Stomach (tissue), 9 donors: ENCODE data around the gene RABAC1. TPM values are rescaled to one million over a fixed set of nuclear protein-coding genes. Genes with fewer than 3 reads are reported as not detected.

Source experiments
- DNase-seq, 2 donors: peaks; one replicate each; pipeline versions ENCODE4 v3.0.0 to v3.0.0-alpha.2; 2013 to 2019
- H3K27ac ChIP-seq, 5 donors: fragments of 200-600 bp in 4 of 5; sonication (generic) in 4 of 5; one replicate each; pipeline ENCODE4 v1.5.1; 2013 to 2019; ENCODE audit warnings: mild to moderate bottlenecking in 1 of 5, moderate library complexity in 1 of 5
- H3K27me3 ChIP-seq, 3 donors: fragments of 200-600 bp; sonication (generic); one replicate each; pipeline ENCODE4 v1.5.1; 2017 to 2019; ENCODE audit warnings: mixed run types in 1 of 3
- H3K36me3 ChIP-seq, 4 donors: fragments of 200-600 bp; sonication (generic); 1 replicate in 3 of 4; 2 replicates in 1 of 4; pipeline ENCODE4 v1.5.1; 2016 to 2019
- H3K4me1 ChIP-seq, 4 donors: fragments of 200-600 bp; sonication (generic); one replicate each; pipeline ENCODE4 v1.5.1; 2016 to 2019
- H3K4me3 ChIP-seq, 4 donors: fragments of 200-600 bp; sonication (generic) in 3 of 4; one replicate each; pipeline ENCODE4 v1.5.1; 2016 to 2019; ENCODE audit warnings: mild to moderate bottlenecking in 1 of 4
- H3K9me3 ChIP-seq, 4 donors: fragments of 200-600 bp; sonication (generic); one replicate each; pipeline ENCODE4 v1.5.1; 2016 to 2019
- CTCF ChIP-seq, 7 experiments: fragments of 450-650 bp in 4 of 7; fragments of 200-600 bp in 3 of 7; sonication (generic) in 3 of 7; IDR thresholded peaks; one replicate each; pipeline ENCODE4 v1.5.1; 2016 to 2019; ENCODE audit warnings: antibody characterized with exemption in 7 of 7, control low read depth in 2 of 7, mild to moderate bottlenecking in 1 of 7
- EP300 ChIP-seq: sonication (generic); formaldehyde crosslinking; IDR thresholded peaks from one replicate; pipeline ENCODE4 v1.6.1; 2017; ENCODE audit warnings: antibody characterized with exemption
- POLR2A ChIP-seq, 4 donors: fragments of 450-650 bp; IDR thresholded peaks; one replicate each; pipeline ENCODE4 v1.6.1; 2016; ENCODE audit warnings: antibody characterized with exemption in 4 of 4, control low read depth in 2 of 4, mild to moderate bottlenecking in 1 of 4, moderate library complexity in 1 of 4
- POLR2AphosphoS5 ChIP-seq, 3 donors: sonication (generic); formaldehyde crosslinking; IDR thresholded peaks; one replicate each; pipeline ENCODE4 v1.6.1; 2016; ENCODE audit warnings: antibody characterized with exemption in 3 of 3
- WGBS, 5 donors: extraction: QIAGEN DNeasy Blood & Tissue Kit in 3 of 5; methylation state at CpG; one replicate each; pipeline versions ENCODE4 v1.1.5 to v1.1.7; 2013 to 2018; 5-methylcytosine and 5-hydroxymethylcytosine counted together
- intact Hi-C: fragments of 100-400 bp; cut with DNase I; formaldehyde crosslinking; loops from one replicate; pipeline ENCODE4 v1.15.1; 2023; ENCODE audit warnings: low total_unique reads
- polyA plus RNA-seq, 3 donors: library from polyadenylated mRNA; stranded (reverse); fragments of 200-250 nt; gene quantifications; one replicate each; pipeline ENCODE4 v1.2.3, GENCODE V29; 2013
- total RNA-seq, 5 donors: library from RNA; depleted of rRNA; stranded (reverse); fragments of >200 nt; gene quantifications; one replicate each; pipeline versions ENCODE4 v1.1.0 to v1.2.3, GENCODE V29; 2014 to 2016
- donor health status: healthy with polysubstance abuse.
- donor health status: Bipolar disorder and iron deficiency.
- donor health status: healthy.

The RABAC1 gene
- total and polyA plus RNA-seq, 8 donors: 44.6 to 499 (median 132) TPM

- H3K9me3 ChIP-seq: no peaks in the 10 kb centered on the region
- no peak for TF ChIP-seq EP300
- no peak for TF ChIP-seq POLR2AphosphoS5 (IDR thresholded peaks at IDR 0.05)
- no peak for TF ChIP-seq POLR2A (IDR thresholded peaks at IDR 0.05)
- TF ChIP-seq CTCF (IDR thresholded peaks at IDR 0.05): no peak
- peaks cover 0 to 14% (median 7%) of the 10 kb centered on the region in 4 donors for H3K36me3 ChIP-seq
- intact Hi-C loops: no loop called here
- H3K27me3 ChIP-seq: peaks cover 4 to 61% (median 44%) of the 10 kb centered on the region in 3 donors
- no peak overlapping the region for H3K27ac ChIP-seq
- 74 to 81% (median 76%) methylated on average over 18 to 21 of the region's 21 CpGs for WGBS, 5 donors
- H3K4me3 ChIP-seq: no peak overlapping the region
- no peak for DNase-seq
- H3K4me1 ChIP-seq: peaks cover under 1 to 4% (median 4%) of the 10 kb centered on the region in 4 donors
Measured at GRCh38 chr19:42003506-42004294, 44.6 kb upstream of the RABAC1 start.

- DNase-seq: no peak
Measured at GRCh38 chr19:41999878-42000208, 40.7 kb upstream of the RABAC1 start.

DNA sequence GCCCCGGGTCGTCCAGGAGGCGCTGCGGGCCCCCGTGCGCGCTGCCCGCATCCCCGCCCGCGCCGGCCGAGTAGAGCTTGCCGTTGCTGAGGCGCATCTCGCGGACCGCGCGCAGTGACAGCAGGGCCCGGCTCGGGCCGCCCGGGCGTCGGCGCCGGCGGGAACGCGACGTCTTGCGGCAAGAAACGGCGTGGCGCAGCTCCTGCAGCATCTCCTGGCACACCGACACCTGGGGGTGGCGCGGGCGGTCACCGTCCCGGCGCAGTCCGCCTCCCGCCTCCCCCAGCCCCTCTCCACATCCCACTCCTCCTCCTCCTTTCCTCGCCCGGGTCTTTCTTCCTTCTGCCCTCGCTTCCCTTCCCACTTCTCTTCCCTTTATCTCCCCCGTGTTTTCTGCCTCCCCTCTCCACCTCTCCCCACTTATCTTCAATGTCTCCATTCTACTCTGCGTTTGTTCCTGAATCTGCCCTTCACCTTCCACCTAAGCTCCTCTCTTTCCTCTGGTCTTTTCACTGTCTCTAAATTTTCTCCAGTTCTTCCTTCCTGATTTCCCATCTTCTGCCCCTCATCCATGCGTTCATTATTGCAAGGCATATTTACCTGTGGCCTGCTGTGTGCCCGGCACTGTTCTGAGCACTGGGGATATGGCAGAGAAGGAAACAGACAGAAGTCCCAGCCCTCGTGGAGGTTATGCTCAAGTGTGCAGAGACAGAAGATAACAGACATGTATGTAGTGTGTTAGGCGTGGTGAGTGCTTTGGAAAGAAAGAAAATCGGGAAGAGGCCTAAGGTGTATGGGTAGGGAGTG is 40.2 kb upstream of the RABAC1 start:
- peak in 1 of 2 donors; percentile 31 for DNase-seq
- intact Hi-C loops: no loop called here
- 10 to 17% (median 10%) methylated on average over 29 to 55 of the region's 55 CpGs for WGBS, 5 donors
- Histone ChIP-seq H3K27ac (no peak overlapping the region), H3K4me1 (peaks cover 10 to 26% (median 21%) of the 10 kb centered on the region in 4 donors), H3K4me3 (peak overlapping the region in 2 of 4 donors; percentile 16), H3K27me3 (peaks cover 10 to 95% (median 82%) of the 10 kb centered on the region in 3 donors), H3K9me3 (no peaks in the 10 kb centered on the region), H3K36me3 (no peaks in the 10 kb centered on the region)
- TF ChIP-seq EP300 (no peak), CTCF (IDR thresholded peaks at IDR 0.05) (no peak), POLR2A (IDR thresholded peaks at IDR 0.05) (no peak), POLR2AphosphoS5 (IDR thresholded peaks at IDR 0.05) (no peak)

More at GRCh38 chr19:41999878-42000208, 40.7 kb upstream of the RABAC1 start:
- no peak overlapping the region for H3K4me3 ChIP-seq
- H3K4me1 ChIP-seq: peaks cover 10 to 23% (median 19%) of the 10 kb centered on the region in 4 donors
- no peaks in the 10 kb centered on the region for H3K9me3 ChIP-seq
- H3K27ac ChIP-seq: no peak overlapping the region
- intact Hi-C loops: no loop called here
- H3K36me3 ChIP-seq: no peaks in the 10 kb centered on the region
- WGBS, 5 donors: 70 to 81% (median 72%) methylated on average over 7 of the region's 7 CpGs
- peaks cover 4 to 89% (median 76%) of the 10 kb centered on the region in 3 donors for H3K27me3 ChIP-seq
- no peak for TF ChIP-seq POLR2A (IDR thresholded peaks at IDR 0.05)
- no peak for TF ChIP-seq CTCF (IDR thresholded peaks at IDR 0.05)
- no peak for TF ChIP-seq EP300
- TF ChIP-seq POLR2AphosphoS5 (IDR thresholded peaks at IDR 0.05): no peak

DNA sequence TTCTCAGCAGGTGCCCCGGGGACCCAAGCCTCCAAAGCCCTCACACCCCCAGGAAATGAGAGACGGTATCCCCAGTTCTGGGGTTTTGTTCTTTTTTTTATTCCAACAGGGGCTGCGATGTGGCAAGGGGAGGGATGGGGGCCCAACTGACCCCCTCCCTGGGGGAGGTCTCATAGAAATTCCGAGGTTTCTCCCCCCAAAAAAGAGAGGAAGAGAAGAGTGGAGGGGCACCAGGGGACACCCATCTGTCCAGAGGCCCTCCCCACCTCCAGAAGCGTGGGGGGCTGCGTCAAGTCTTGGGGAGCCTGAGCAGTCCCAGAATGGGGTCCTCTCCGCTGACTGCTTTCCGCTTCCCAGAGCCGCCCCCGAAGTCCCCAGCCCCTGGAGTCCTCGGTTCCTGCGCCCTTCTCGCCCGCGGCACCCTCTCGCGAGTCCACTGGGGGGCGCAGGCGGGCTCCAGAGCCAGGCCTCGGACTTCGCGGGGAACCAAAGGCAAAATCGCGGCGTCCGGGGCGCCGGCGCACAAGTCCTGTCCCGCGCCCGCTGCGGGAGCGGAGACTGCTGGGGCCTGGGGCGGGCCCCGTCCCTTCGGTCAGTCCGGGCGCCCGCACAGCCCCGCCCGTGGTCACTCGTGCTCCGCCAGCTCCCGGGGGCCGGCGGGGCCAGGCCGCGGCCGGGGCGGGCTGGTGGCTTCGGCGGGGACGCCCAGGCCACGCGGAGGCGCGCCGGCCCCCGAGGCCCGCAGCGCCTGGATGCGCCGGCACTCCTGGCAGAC is 39.3 kb upstream of the RABAC1 start:
- WGBS, 5 donors: 3 to 19% (median 4%) methylated on average over 5 to 64 of the region's 64 CpGs
- TF ChIP-seq CTCF (IDR thresholded peaks at IDR 0.05): peak in 3 of 7 experiments; percentile 22 to 49 (median 41)
- TF ChIP-seq POLR2A (IDR thresholded peaks at IDR 0.05): no peak
- peak; percentile 29 to 67 for DNase-seq
- Histone ChIP-seq H3K9me3 (no peaks in the 10 kb centered on the region), H3K27me3 (peaks cover 11 to 98% (median 90%) of the 10 kb centered on the region in 3 donors), H3K27ac (no peak overlapping the region), H3K4me1 (peaks cover 19 to 34% (median 30%) of the 10 kb centered on the region in 4 donors), H3K36me3 (no peaks in the 10 kb centered on the region), H3K4me3 (peak overlapping the region; percentile 9 to 26 (median 16))
- intact Hi-C loops: no loop called here
